Endothelial cell (in vitro differentiated cells): ENCODE measurements around the gene C1orf53. TPM values are rescaled to one million over a fixed set of nuclear protein-coding genes. Genes with fewer than 3 reads are reported as not detected.

Source experiments
- DNase-seq: peaks from one replicate; pipeline ENCODE4 v3.0.0; 2021; ENCODE audit warnings: low spot score
- H3K27ac Mint-ChIP-seq: one replicate; pipeline ENCODE4 v1.8.0; 2021; ENCODE audit warnings: mixed read lengths, inconsistent platforms; ENCODE audit not compliant: unreplicated experiment
- H3K27me3 Mint-ChIP-seq: one replicate; pipeline ENCODE4 v1.8.0; 2021; ENCODE audit warnings: mild to moderate bottlenecking, moderate library complexity, mixed read lengths, inconsistent platforms; ENCODE audit not compliant: unreplicated experiment
- H3K36me3 Mint-ChIP-seq: one replicate; pipeline ENCODE4 v1.8.0; 2021; ENCODE audit warnings: mild to moderate bottlenecking, low read depth, mixed read lengths, inconsistent platforms; ENCODE audit not compliant: unreplicated experiment
- H3K4me1 Mint-ChIP-seq: one replicate; pipeline ENCODE4 v1.8.0; 2021; ENCODE audit warnings: mild to moderate bottlenecking, mixed read lengths, inconsistent platforms; ENCODE audit not compliant: unreplicated experiment
- H3K4me3 Mint-ChIP-seq: one replicate; pipeline ENCODE4 v1.8.0; 2021; ENCODE audit warnings: mild to moderate bottlenecking, mixed read lengths, inconsistent platforms; ENCODE audit not compliant: unreplicated experiment
- H3K9me3 Mint-ChIP-seq: one replicate; pipeline ENCODE4 v1.8.0; 2021; ENCODE audit warnings: mixed read lengths, inconsistent platforms; ENCODE audit not compliant: unreplicated experiment
- CTCF ChIP-seq: fragments of 200-600 bp; sonication (generic); IDR thresholded peaks from one replicate; pipeline ENCODE4 v1.5.0; 2021; ENCODE audit warnings: antibody characterized with exemption; ENCODE audit not compliant: unreplicated experiment
- total RNA-seq: library from RNA; stranded (reverse); fragmentation: NEBNext Ultra II Directional; extraction: Animal tissue kit (Norgen Biotek cat#: 25700); gene quantifications from one replicate; pipeline ENCODE4 v1.2.1, GENCODE V29; 2021; ENCODE audit not compliant: unreplicated experiment

The C1orf53 gene
- total RNA-seq, 1 donor from 2014 or later, result 2.4 TPM

- no peak for TF ChIP-seq CTCF
- H3K36me3 Mint-ChIP-seq, result peaks cover 3% of the 10 kb centered on the region
- no peak for DNase-seq
These were observed 12.9 kb downstream of the C1orf53 start for GRCh38 chr1:197915260-197915861.

GRCh38 chr1:197915862-197916499 is 13.6 kb downstream of the C1orf53 start:
- peak; percentile 80 for DNase-seq
- Mint-ChIP-seq H3K27ac (no peak overlapping the region), H3K27me3 (peaks cover 55% of the 10 kb centered on the region), H3K4me3 (peak overlapping the region; percentile 51), H3K9me3 (no peaks in the 10 kb centered on the region), H3K4me1 (peaks cover 73% of the 10 kb centered on the region), H3K36me3 (peaks cover under 1% of the 10 kb centered on the region)
- TF ChIP-seq CTCF, result peak; percentile 51

More at GRCh38 chr1:197915260-197915861, 12.9 kb downstream of the C1orf53 start:
- H3K27ac Mint-ChIP-seq, result no peak overlapping the region
- peaks cover 55% of the 10 kb centered on the region for H3K27me3 Mint-ChIP-seq
- no peaks in the 10 kb centered on the region for H3K9me3 Mint-ChIP-seq
- H3K4me3 Mint-ChIP-seq, result peak overlapping the region; percentile 51
- H3K4me1 Mint-ChIP-seq, result peaks cover 72% of the 10 kb centered on the region

- H3K9me3 Mint-ChIP-seq, result no peaks in the 10 kb centered on the region
- peaks cover 4% of the 10 kb centered on the region for H3K36me3 Mint-ChIP-seq
- H3K4me1 Mint-ChIP-seq, result peaks cover 77% of the 10 kb centered on the region
- DNase-seq, result no peak
- H3K27me3 Mint-ChIP-seq, result peaks cover 61% of the 10 kb centered on the region
- H3K27ac Mint-ChIP-seq, result no peak overlapping the region
- peak overlapping the region; percentile 63 for H3K4me3 Mint-ChIP-seq
- TF ChIP-seq CTCF, result no peak
These were observed 14.1 kb downstream of the C1orf53 start for GRCh38 chr1:197916500-197916983.

- H3K4me3 Mint-ChIP-seq, result peak overlapping the region; percentile 63
- H3K4me1 Mint-ChIP-seq, result peaks cover 65% of the 10 kb centered on the region
- peaks cover 50% of the 10 kb centered on the region for H3K27me3 Mint-ChIP-seq
- peaks cover 4% of the 10 kb centered on the region for H3K36me3 Mint-ChIP-seq
- DNase-seq, result no peak
- H3K27ac Mint-ChIP-seq, result no peak overlapping the region
- H3K9me3 Mint-ChIP-seq, result no peaks in the 10 kb centered on the region
- TF ChIP-seq CTCF, result no peak
These were observed 15.6 kb downstream of the C1orf53 start for GRCh38 chr1:197917805-197918651.
